ENCODE measurements around the gene PGGT1B. TPM values are rescaled to one million over a fixed set of nuclear protein-coding genes. Genes with fewer than 3 reads are reported as not detected.

Gene PGGT1B
- polyA plus RNA-seq, 1 of the 3 experiments (the other 2 are of a cell fraction) = 0.69 TPM

- 5% methylated on average over 11 of the region's 11 CpGs for WGBS (ENCODE audit: low lambda C conversion rate)
- DNase-seq = no peak
- Histone ChIP-seq H3K9ac (peak overlapping the region; percentile 69; the same call in 1 of the 2 replicates), H2AFZ (ENCODE audit: low read depth) (peak overlapping the region; percentile 89), H3K9me2 (no peaks in the 10 kb centered on the region), H3K4me1 (ENCODE audit: control insufficient read depth in 1 of 2, insufficient read depth in 2 of 2, low read depth in 1 of 2, low read length in 1 of 2) (peaks cover 0 to 4% of the 10 kb centered on the region in 2 experiments; a peak in 2 of 4 replicates), H3K27me3 (ENCODE audit: insufficient read depth) (no peaks in the 10 kb centered on the region), H3F3A (replicated peaks; ENCODE audit: insufficient read depth) (peaks cover 9% of the 10 kb centered on the region), H3K9me3 (no peaks in the 10 kb centered on the region), H3K4me2 (peak overlapping the region; percentile 85), H3K36me3 (replicated peaks in 1 of 2; ENCODE audit: control insufficient read depth in 1 of 2, insufficient read depth in 2 of 2, low read length in 1 of 2) (peaks cover 0 to 10% of the 10 kb centered on the region in 2 experiments), H3K79me2 (ENCODE audit: insufficient read depth) (peaks cover 32% of the 10 kb centered on the region), H4K20me1 (ENCODE audit: insufficient read depth) (no peaks in the 10 kb centered on the region), H3K27ac (ENCODE audit: low read depth in 2 of 2, low read length in 1 of 2) (peak overlapping the region; percentile 17 to 83; a peak in 3 of 4 replicates), H3K4me3 (ENCODE audit: low read depth in 2 of 2, low read length in 1 of 2) (peak overlapping the region; percentile 79 to 88)
- CTCF ChIA-PET = interaction anchor here (0.7 to 3.5 kb wide), 5 partner anchors 12 to 290 kb away, joined by 3 to 20 read pairs (median 3); partner anchors contain the start of gene PGGT1B
- TF ChIP-seq ZBTB33 (IDR thresholded peaks at IDR 0.05; ENCODE audit: borderline replicate concordance, low read depth) (no peak), TCF12 (IDR thresholded peaks at IDR 0.05) (no peak), YY1 (IDR thresholded peaks at IDR 0.05; ENCODE audit: low read depth) (no peak), GATA2 (CRISPR knock-in tag; IDR thresholded peaks at IDR 0.05) (no peak), CHD2 (IDR thresholded peaks at IDR 0.05; ENCODE audit: low read length, partially characterized antibody) (no peak), NFIC (IDR thresholded peaks at IDR 0.05; ENCODE audit: borderline replicate concordance) (no peak), FOXJ3 (CRISPR knock-in tag; IDR thresholded peaks at IDR 0.05) (no peak), CTCF (IDR thresholded peaks at IDR 0.05) (no peak), SMC3 (IDR thresholded peaks at IDR 0.05; ENCODE audit: low read depth, low read length) (no peak), IRF3 (IDR thresholded peaks at IDR 0.05; ENCODE audit: low read depth, low read length) (no peak), PBX3 (IDR thresholded peaks at IDR 0.05) (no peak), REST (IDR thresholded peaks at IDR 0.05; ENCODE audit: low read depth, low read length) (no peak)
- POLR2A ChIA-PET = interaction anchor here (0.6 to 2.0 kb wide), 5 partner anchors 30 to 942 kb away, joined by 3 to 9 read pairs (median 3); partner anchors contain the start of gene FEM1C
Observed at GRCh38 chr5:115295777-115296123, 33.1 kb upstream of the PGGT1B start.
